NCI-H146 treated with DMSO at 0.1 percent for 48 hours (cell line): ENCODE data around the gene THNSL1.
"Not testable (repeated sequence)": the region's sequence is repeated elsewhere in the genome, so short reads cannot be mapped to it uniquely, and the experiment has no call there.

Experiments used
- DNase-seq: peaks from one replicate; lab custom pipeline; 2025; ENCODE audit not compliant: unreplicated experiment; lab: John Stamatoyannopoulos, UW

THNSL1 gene

GRCh38 chr10:25016376-25017153 lies at the start of gene THNSL1:
Gene THNSL1 (plus strand): TSS chr10:25016612. CDS start chr10:25023224, 6,612 bp downstream.
- DNase-seq: peak; percentile 100

- no peak for DNase-seq
Measured at GRCh38 chr10:24966962-24967481, 49.4 kb upstream of the THNSL1 start.

- no peak for DNase-seq
Measured at GRCh38 chr10:24968349-24968748, 48.1 kb upstream of the THNSL1 start.

DNA sequence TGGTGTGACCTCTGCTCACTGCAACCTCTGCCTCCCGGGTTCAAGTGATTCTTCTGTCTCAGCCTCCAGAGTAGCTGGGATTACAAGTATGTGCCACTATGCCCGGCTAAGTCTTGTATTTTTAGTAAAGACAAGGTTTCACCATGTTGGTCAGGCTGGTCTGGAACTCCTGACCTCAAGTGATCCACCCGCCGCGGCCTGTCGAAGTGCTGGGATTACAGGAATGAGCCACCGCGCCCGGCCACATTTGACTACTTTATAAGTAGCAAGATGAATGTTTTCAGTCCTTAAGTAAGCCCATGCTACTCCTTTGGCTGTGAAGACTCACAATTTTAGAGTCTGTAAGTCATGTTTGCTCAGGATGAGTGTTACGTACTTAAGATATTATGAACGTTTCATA lies 47.5 kb upstream of the THNSL1 start:
- DNase-seq: not testable (repeated sequence)

- no peak for DNase-seq
Measured at GRCh38 chr10:24969841-24970281, 46.6 kb upstream of the THNSL1 start.

DNA sequence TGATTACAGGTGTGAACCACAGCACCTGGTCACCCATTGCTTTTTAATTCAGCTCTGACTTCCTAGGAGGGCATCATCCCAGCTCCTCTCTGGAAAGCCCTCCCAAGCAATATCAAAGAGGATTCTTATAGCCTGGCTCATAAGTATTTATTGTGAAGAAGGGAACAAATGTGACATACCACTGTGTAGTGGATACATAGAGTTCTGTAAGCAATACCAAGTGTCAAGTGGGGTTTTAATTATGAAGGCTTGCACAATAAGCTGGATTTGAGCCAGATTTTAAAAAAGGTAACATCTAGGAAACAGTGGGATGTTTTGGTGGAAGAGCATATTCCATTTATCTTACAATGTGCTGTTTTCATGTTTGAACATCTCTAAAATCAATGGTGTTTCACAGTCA lies 45.0 kb upstream of the THNSL1 start:
- DNase-seq: no peak

DNA sequence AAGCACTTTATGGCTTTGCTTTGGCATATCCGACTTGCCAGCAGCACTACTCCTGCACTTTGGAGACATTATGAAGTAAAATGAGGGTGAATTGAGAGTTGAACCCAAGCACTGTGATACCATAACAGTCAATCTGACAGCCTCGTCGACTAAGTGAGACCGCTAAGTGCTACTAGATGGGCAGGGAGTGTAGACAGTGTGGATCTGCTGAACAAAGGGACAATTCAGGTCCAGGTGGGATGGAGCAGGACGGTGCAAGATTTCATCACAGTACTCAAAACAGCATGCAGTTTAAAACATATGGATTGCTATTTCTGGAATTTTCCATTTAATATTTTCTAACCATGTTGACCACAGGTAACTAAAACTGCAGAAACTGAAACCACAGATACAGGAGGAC lies 43.2 kb upstream of the THNSL1 start:
- no peak for DNase-seq

DNA sequence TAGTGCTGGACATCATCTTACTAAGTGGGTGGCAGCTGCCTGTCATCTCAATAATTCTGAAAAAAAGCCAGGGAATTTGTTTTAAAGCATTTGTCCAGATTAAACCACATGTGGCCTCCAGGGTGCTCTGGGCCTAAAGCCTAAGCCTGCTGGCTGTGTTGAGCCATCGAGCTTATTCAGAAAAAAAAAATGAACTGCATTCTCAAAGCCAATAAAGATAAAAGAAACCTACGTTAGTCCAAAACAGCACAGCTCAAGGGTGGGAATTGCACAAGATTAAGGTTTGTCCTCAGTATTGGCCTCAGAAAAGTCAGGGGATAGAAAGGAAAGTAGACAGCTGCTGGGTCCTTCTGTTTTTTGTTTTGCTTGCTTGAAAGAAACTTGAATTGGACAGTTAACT lies 41.4 kb upstream of the THNSL1 start:
- DNase-seq: no peak

GRCh38 chr10:24979685-24980084 lies 36.7 kb upstream of the THNSL1 start:
- no peak for DNase-seq

DNA sequence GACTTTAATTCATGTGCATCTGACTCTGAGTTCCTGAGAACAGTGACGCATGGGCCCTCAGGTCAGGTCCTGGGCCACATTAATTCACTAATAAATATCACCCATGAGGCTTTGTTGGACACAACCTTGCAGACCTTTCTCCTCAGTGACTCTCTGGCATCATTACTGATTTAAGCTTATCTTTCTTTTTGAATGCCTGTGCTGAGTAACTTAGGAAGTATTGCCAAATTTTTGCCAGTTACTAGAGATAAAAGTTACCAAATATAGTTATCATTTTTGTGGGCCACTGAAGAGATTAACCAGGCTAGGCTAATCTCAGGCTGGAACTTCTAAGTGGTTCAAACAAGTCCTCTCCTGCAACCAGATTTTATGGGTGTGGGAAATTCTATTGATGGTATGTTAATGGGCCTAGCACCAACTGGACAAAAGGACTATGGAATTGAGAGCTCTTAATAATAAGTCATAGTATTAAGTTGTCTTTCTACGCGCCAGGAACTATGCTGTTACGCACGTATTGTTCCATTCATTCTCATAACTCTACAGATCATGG lies 35.2 kb upstream of the THNSL1 start:
- no peak for DNase-seq

- DNase-seq: no peak
Measured at GRCh38 chr10:24982319-24983112, 33.9 kb upstream of the THNSL1 start.

- DNase-seq: no peak
Measured at GRCh38 chr10:24983130-24983529, 33.3 kb upstream of the THNSL1 start.

GRCh38 chr10:24983946-24984345 lies 32.5 kb upstream of the THNSL1 start:
- no peak for DNase-seq

GRCh38 chr10:24984906-24985305 lies 31.5 kb upstream of the THNSL1 start:
- DNase-seq: no peak

DNA sequence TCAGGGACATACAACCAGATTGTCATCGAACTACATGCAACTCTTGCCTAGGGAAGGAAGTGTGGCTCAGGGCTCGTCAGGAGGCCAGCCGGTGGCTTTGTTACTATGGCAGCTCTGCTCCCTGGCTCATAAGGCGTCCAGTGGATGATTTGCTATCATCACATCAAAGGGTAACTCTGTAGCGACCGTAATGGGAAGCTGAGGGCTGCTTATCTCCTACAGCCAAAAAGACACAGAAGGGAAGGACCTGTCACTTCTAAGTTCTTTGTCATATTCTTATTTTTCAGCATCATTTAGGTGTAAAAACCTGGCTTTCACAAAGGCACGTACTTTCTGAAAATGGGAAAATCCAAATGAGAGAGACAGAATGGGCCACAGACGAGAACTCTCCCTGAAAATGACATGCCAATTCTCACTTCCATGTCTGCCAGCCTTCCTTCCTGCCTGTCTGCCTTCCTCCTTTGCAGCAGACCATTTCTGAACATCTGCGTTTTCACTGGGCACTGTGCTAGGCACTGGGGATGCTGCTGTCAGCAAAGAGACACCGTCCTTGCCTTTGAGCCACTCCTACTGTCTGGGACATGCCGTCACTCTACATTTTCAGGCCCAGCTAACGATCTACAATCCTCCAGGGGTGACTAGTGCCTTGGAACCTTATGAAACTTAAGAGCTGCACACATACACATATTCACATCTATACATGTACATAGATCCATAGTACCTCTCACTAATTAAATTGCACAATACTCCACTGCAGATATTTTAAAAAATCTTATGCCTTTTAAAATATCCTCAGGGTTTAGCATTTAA lies 27.4 kb upstream of the THNSL1 start:
- no peak for DNase-seq

- DNase-seq: no peak
Measured at GRCh38 chr10:24989867-24990266, 26.5 kb upstream of the THNSL1 start.

DNA sequence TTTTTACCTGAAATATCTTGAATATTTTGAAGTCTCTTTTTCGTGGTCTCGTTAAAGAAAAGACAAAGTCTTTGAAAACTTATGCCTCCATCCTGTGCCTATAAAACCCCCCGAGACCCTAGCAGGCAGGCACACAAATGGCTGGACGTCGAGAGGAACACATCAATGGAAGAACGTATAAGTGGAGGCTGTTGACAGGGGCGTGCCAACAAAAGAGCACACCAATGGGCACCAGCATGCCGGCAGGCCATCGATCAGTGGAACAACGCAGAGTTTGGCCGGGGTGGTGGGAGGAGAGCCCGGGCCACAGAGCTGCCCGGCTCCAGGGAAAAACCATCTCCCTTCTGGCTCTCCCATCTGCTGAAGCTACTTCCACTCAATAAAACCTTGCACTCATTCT lies 25.1 kb upstream of the THNSL1 start:
- no peak for DNase-seq

DNA sequence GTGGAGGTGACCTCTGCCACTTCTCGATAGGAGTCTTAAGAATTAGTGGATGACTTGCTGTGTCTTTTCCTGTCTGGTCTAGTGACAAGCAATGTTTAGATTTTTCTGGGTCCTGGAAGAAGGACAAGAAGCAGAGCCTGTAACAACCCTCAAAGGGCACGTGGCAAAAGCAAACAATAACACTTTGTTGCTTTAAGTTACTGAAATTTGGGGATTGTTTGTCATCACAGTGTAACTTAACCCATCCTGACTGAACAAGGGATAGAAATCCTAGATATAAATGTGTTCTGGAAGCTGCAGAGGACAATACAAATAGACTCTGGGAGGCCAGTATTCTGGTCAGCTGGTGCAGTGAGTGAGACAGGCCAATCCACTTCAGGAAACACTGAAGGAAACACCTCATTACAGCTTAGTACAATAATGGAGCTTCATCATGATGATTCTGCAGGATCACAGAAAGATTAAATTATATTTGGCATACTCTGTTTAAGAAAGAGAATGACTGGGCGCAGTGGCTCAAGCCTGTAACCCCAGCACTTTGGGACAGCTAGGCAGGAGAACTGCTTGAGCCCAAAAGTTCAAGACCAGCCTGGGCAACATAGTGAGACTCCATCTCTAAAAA lies 23.8 kb upstream of the THNSL1 start:
- DNase-seq: no peak

DNA sequence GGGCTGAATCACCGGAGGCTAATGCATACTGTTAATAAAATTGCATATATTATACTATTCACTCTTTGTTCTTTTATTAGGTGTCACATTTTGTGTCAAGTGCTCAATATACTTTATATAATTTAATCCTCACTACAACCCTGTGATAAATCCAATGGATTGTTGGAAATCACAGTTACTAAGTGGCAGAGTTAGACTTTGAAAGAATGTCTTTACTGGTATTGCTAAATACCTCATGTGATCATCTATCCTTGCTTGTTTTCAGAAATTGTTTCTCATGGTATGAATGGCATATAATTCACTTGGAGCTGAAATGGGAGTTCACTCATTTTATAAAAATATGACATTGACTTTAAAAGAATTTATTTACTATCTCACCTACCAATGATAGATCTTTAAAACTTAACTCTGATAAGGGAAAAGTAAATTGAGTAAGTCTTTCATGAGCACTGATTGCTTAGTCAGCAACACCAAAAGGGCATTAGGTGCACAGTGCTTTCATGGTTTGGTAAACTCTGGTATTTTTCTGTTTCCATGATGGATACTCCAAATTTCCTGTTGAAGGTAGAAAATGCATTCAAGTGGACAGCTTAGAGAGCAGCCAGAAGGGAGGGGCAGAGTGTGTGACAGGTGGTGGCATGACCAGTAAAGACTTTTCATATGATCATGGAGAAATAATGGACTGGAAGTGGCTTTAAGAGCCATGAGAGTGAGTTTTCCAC lies 23.0 kb upstream of the THNSL1 start:
- no peak for DNase-seq

- no peak for DNase-seq
Measured at GRCh38 chr10:24995072-24995471, 21.3 kb upstream of the THNSL1 start.
